ENCODE measurements around the gene KRT27.
"Not testable (repeated sequence)": the region's sequence is repeated elsewhere in the genome, so short reads cannot be mapped to it uniquely, and the experiment has no call there.

Gene KRT27

GRCh38 chr17:40753804-40754203 is 28.5 kb downstream of the KRT27 start:
- no peak for DNase-seq

- DNase-seq, result no peak
Observed at GRCh38 chr17:40751065-40751464, 31.3 kb downstream of the KRT27 start.

- DNase-seq, result no peak
Observed at GRCh38 chr17:40750391-40750790, 32.0 kb downstream of the KRT27 start.

GRCh38 chr17:40748666-40749065 is 33.7 kb downstream of the KRT27 start:
- not testable (repeated sequence) for DNase-seq

DNA sequence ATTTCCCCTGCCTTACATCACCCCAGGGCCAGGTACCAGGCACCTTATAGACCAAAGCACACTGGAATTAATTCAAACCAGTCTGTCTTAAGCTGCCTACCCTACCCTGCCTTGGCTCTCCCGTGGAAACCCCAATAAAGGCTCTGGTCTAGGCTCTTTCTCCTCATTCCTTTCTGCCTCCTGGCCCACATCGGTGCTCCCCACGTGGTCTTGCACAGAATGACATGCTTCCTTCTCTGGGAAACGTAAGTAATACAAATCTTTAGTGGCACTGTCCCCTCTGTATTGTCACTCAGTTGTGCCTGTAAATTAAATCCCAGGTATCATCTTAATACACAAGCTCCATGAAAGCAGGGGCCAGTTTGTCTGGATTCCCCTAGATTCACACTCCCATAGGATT is 43.8 kb downstream of the KRT27 start:
- DNase-seq, result no peak

GRCh38 chr17:40735016-40735415 is 47.3 kb downstream of the KRT27 start:
- no peak for DNase-seq

- DNase-seq, result no peak
Observed at GRCh38 chr17:40734018-40734417, 48.3 kb downstream of the KRT27 start.

DNA sequence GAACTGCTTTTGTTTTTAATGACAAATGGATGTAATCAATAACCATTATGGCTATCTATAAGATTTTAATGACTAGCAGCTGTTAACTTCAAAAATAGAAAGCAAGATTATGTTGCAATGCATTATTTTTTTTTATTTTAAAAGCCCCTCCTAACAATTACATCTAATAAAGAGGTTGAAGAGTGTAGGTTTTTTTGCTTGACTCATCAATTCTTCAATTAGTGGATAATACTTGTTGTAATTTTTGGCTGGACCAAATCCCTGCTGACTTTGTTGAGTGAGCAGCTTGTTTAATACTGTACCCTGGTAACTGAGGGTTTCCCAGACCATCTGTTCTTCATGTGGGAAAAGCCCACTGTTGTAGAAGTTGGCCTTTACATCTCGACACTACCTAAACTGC is 51.4 kb downstream of the KRT27 start:
- no peak for DNase-seq

GRCh38 chr17:40727447-40728231 is 54.7 kb downstream of the KRT27 start:
- DNase-seq, result no peak

- DNase-seq, result peak; percentile 18 to 30
Observed at GRCh38 chr17:40726919-40727318, 55.4 kb downstream of the KRT27 start.
